Neural cell (in vitro differentiated cells): ENCODE measurements around the gene CLCNKA. TPM values are rescaled to one million over a fixed set of nuclear protein-coding genes. Genes with fewer than 3 reads are reported as not detected.
"Not testable (repeated sequence)": the region's sequence is repeated elsewhere in the genome, so short reads cannot be mapped to it uniquely, and the experiment has no call there.

Source experiments
- H2AFZ ChIP-seq: fragments of 200-600, 300-800 bp; sonication (generic), shearing (Covaris generic); 2 replicates; pipeline ENCODE4 v1.6.0; 2014; ENCODE audit warnings: low read depth, mild to moderate bottlenecking, antibody characterized with exemption, low read length, moderate library complexity
- H3F3A ChIP-seq: fragments of 200-600 bp; shearing (Covaris generic); 2 replicates; pipeline ENCODE4 v1.6.1; 2016; ENCODE audit warnings: mild to moderate bottlenecking, moderate library complexity, mixed read lengths, antibody characterized with exemption, low read length; ENCODE audit not compliant: insufficient read depth, poor library complexity, severe bottlenecking
- H3K27ac ChIP-seq: fragments of 200-600, 300-800 bp; sonication (generic), shearing (Covaris generic); 2 replicates; pipeline ENCODE4 v1.5.1; 2014; ENCODE audit warnings: mild to moderate bottlenecking, low read length, moderate library complexity
- H3K27me3 ChIP-seq: fragments of 300-800, 200-600 bp; sonication (generic), shearing (Covaris generic); 2 replicates; pipeline ENCODE4 v1.6.0; 2014; ENCODE audit warnings: mild to moderate bottlenecking, low read depth, low read length, moderate library complexity; ENCODE audit not compliant: insufficient read depth
- H3K36me3 ChIP-seq: fragments of 300-800, 200-600 bp; sonication (generic), shearing (Covaris generic); 2 replicates; pipeline ENCODE4 v1.5.1; 2014; ENCODE audit warnings: mild to moderate bottlenecking, antibody characterized with exemption, low read length, moderate library complexity; ENCODE audit not compliant: insufficient read depth
- H3K4me2 ChIP-seq: fragments of 300-800, 200-600 bp; sonication (generic), shearing (Covaris generic); 2 replicates; pipeline ENCODE4 v1.6.0; 2014; ENCODE audit warnings: mild to moderate bottlenecking, low read length
- H3K4me3 ChIP-seq: fragments of 300-800, 200-600 bp; sonication (generic), shearing (Covaris generic); 2 replicates; pipeline ENCODE4 v1.5.1; 2014; ENCODE audit warnings: mild to moderate bottlenecking, low read length, moderate library complexity
- H3K79me2 ChIP-seq: fragments of 200-600 bp; shearing (Covaris generic); replicated peaks from 2 replicates; pipeline ENCODE4 v1.6.0; 2014; ENCODE audit warnings: mild to moderate bottlenecking, low read length, moderate library complexity; ENCODE audit not compliant: insufficient read depth
- H3K9ac ChIP-seq: fragments of 300-800, 200-600 bp; sonication (generic), shearing (Covaris generic); 2 replicates; pipeline ENCODE4 v1.6.1; 2016; ENCODE audit warnings: mild to moderate bottlenecking, low read length, mixed read lengths
- H3K9me2 ChIP-seq: fragments of 200-600 bp; shearing (Covaris generic); 2 replicates; pipeline ENCODE4 v1.6.1; 2016; ENCODE audit warnings: mild to moderate bottlenecking, low read length, mixed read lengths; ENCODE audit not compliant: insufficient read depth
- H3K9me3 ChIP-seq: fragments of 200-600, 300-800 bp; sonication (generic), shearing (Covaris generic); 2 replicates; pipeline ENCODE4 v1.6.1; 2016; ENCODE audit warnings: mild to moderate bottlenecking, mixed run types, low read length, moderate library complexity, mixed read lengths
- H4K20me1 ChIP-seq: fragments of 200-600 bp; shearing (Covaris generic); 2 replicates; pipeline ENCODE4 v1.6.1; 2016; ENCODE audit warnings: mild to moderate bottlenecking, mixed run types; ENCODE audit not compliant: insufficient read depth
- EP300 ChIP-seq: fragments of 450-650 bp; conservative IDR thresholded peaks from 2 replicates; pipeline ENCODE4 v1.6.1; 2014; ENCODE audit warnings: antibody characterized with exemption, mild to moderate bottlenecking, moderate library complexity; ENCODE audit not compliant: poor library complexity, severe bottlenecking
- EZH2 ChIP-seq: fragments of 200-600, 300-800 bp; shearing (Covaris generic), sonication (generic); IDR thresholded peaks from 2 replicates; pipeline ENCODE4 v1.6.1; 2014; ENCODE audit warnings: antibody characterized with exemption, low read length, borderline replicate concordance, mild to moderate bottlenecking; ENCODE audit not compliant: insufficient read depth, poor library complexity, severe bottlenecking
- MXI1 ChIP-seq: fragments of 450-650 bp; conservative IDR thresholded peaks from 2 replicates; pipeline ENCODE4 v1.6.1; 2014; ENCODE audit warnings: antibody characterized with exemption, mild to moderate bottlenecking; ENCODE audit not compliant: poor library complexity, severe bottlenecking
- POLR2AphosphoS5 ChIP-seq: IDR thresholded peaks from 2 replicates; pipeline ENCODE4 v1.6.1; 2012
- RAD21 ChIP-seq: fragments of 450-650 bp; conservative IDR thresholded peaks from 2 replicates; pipeline ENCODE4 v1.6.1; 2014; ENCODE audit warnings: antibody characterized with exemption, mild to moderate bottlenecking, moderate library complexity
- SMC3 ChIP-seq: fragments of 450-650 bp; conservative IDR thresholded peaks from 2 replicates; pipeline ENCODE4 v1.6.1; 2014; ENCODE audit warnings: antibody characterized with exemption, mild to moderate bottlenecking, moderate library complexity; ENCODE audit not compliant: poor library complexity
- TAF1 ChIP-seq: IDR thresholded peaks from 2 replicates; pipeline ENCODE4 v1.6.1; 2012; ENCODE audit warnings: low read depth
- polyA plus RNA-seq: library from polyadenylated mRNA; depleted of rRNA; stranded (reverse); fragments of >200 nt; gene quantifications from 2 replicates; pipeline ENCODE4 v1.2.3, GENCODE V29; 2014
- TF ChIP-seq, protein P1 (sequence below): fragments of 450-650 bp; IDR thresholded peaks from 2 replicates; pipeline ENCODE4 v1.5.1; 2014; ENCODE audit warnings: antibody characterized with exemption, mild to moderate bottlenecking, moderate library complexity; ENCODE audit not compliant: poor library complexity, severe bottlenecking
- TF ChIP-seq, protein P2 (sequence below): IDR thresholded peaks from 2 replicates; pipeline ENCODE4 v1.6.1; 2012; ENCODE audit warnings: borderline replicate concordance

CLCNKA gene
- polyA plus RNA-seq, 1 donor from 2014 or later = not detected

DNA sequence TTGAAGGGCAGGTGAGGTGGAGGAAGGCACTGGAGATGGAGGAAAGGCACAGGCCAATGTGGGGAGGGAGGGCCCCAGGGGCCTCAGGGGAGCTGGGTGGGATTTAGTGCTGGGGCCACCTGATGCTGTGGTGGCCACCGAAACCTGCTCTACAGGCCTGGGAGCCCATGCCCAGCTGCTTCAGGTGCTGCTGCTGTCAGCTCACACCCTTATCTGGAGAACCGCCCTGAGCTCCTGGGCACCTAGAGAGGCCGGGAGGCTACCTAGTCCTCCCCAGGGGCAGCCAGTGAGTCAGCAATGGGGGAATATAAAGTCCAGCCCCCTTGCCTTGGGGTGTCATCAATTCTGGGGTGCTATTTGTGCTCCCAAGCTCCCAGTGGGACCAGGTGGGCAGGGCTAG is 39.4 kb downstream of the CLCNKA start:
- Histone ChIP-seq H3F3A (no peaks in the 10 kb centered on the region), H3K9me2 (no peaks in the 10 kb centered on the region), H3K79me2 (no peaks in the 10 kb centered on the region), H3K9me3 (no peaks in the 10 kb centered on the region), H3K9ac (no peak overlapping the region), H3K27me3 (no peaks in the 10 kb centered on the region), H4K20me1 (no peaks in the 10 kb centered on the region), H3K4me3 (no peak overlapping the region), H3K36me3 (no peaks in the 10 kb centered on the region), H2AFZ (no peak overlapping the region), H3K27ac (no peak overlapping the region), H3K4me2 (no peak overlapping the region)
- TF ChIP-seq RAD21 (no peak), SMC3 (no peak), EP300 (no peak), POLR2AphosphoS5 (no peak), MXI1 (no peak), TAF1 (no peak), EZH2 (no peak)
- TF ChIP-seq, protein P1, sequence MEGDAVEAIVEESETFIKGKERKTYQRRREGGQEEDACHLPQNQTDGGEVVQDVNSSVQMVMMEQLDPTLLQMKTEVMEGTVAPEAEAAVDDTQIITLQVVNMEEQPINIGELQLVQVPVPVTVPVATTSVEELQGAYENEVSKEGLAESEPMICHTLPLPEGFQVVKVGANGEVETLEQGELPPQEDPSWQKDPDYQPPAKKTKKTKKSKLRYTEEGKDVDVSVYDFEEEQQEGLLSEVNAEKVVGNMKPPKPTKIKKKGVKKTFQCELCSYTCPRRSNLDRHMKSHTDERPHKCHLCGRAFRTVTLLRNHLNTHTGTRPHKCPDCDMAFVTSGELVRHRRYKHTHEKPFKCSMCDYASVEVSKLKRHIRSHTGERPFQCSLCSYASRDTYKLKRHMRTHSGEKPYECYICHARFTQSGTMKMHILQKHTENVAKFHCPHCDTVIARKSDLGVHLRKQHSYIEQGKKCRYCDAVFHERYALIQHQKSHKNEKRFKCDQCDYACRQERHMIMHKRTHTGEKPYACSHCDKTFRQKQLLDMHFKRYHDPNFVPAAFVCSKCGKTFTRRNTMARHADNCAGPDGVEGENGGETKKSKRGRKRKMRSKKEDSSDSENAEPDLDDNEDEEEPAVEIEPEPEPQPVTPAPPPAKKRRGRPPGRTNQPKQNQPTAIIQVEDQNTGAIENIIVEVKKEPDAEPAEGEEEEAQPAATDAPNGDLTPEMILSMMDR = no peak
- TF ChIP-seq, protein P2, sequence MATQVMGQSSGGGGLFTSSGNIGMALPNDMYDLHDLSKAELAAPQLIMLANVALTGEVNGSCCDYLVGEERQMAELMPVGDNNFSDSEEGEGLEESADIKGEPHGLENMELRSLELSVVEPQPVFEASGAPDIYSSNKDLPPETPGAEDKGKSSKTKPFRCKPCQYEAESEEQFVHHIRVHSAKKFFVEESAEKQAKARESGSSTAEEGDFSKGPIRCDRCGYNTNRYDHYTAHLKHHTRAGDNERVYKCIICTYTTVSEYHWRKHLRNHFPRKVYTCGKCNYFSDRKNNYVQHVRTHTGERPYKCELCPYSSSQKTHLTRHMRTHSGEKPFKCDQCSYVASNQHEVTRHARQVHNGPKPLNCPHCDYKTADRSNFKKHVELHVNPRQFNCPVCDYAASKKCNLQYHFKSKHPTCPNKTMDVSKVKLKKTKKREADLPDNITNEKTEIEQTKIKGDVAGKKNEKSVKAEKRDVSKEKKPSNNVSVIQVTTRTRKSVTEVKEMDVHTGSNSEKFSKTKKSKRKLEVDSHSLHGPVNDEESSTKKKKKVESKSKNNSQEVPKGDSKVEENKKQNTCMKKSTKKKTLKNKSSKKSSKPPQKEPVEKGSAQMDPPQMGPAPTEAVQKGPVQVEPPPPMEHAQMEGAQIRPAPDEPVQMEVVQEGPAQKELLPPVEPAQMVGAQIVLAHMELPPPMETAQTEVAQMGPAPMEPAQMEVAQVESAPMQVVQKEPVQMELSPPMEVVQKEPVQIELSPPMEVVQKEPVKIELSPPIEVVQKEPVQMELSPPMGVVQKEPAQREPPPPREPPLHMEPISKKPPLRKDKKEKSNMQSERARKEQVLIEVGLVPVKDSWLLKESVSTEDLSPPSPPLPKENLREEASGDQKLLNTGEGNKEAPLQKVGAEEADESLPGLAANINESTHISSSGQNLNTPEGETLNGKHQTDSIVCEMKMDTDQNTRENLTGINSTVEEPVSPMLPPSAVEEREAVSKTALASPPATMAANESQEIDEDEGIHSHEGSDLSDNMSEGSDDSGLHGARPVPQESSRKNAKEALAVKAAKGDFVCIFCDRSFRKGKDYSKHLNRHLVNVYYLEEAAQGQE = no peak

DNA sequence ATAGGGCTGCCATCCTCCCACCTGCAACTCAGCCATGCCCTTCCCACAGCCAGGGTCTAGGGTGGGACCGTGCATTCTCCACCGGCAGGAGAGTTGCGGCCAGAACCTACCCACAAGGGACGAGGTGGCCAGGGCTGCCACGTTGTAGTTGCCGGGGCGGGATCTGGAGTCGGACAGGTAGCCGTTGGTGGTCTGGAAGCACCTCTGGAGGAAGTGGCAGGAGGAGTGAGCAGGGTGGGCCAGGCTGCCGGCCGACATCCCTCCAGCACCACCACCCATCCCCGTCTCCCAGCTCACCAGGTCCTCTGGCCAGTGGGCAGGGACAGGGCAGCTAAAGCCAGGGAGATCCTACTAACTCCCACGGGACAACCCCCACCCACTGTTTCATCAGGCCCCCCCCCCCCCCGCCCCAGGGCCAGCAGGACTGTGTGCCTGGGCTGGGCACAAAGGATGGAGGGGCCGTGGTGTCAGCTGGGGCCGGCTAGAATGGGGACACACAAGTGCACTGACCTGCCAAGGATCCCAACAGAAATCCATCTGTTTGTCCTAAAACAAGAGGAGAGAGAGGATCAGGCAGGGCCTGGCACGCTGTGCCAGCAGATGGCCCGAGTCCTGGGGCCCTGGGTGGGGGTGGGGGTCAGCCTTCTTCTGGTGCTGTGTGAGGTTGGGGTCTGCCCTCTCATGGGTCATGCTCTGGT is 40.3 kb downstream of the CLCNKA start:
- H3K36me3 ChIP-seq, H3K27ac ChIP-seq, H3K4me2 ChIP-seq, H3F3A ChIP-seq, H2AFZ ChIP-seq, H4K20me1 ChIP-seq, H3K27me3 ChIP-seq, H3K9me2 ChIP-seq, H3K79me2 ChIP-seq, H3K9ac ChIP-seq, H3K9me3 ChIP-seq, H3K4me3 ChIP-seq: not testable (repeated sequence)

DNA sequence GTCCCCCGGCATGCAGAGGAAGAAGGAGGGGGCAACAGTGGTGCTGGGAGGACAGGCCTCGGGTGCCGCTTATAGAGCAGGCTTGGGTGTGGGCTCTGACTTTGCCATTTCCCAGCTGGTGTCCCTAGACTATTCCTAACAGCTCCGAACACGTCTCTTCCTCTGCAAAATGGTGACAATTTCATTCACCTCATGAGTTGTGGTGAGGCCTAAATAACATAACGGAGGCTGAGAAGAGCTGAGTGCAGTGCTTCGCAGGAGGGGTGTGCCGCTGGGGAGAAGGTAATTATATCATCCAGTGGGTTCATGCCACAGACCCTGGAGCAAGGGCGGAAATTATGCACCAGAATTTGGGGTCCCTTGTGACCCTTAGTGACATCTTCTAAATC is 40.8 kb downstream of the CLCNKA start:
- H3F3A ChIP-seq, H4K20me1 ChIP-seq, H3K27ac ChIP-seq, H3K9me3 ChIP-seq, H3K36me3 ChIP-seq, H2AFZ ChIP-seq, H3K9me2 ChIP-seq, H3K9ac ChIP-seq, H3K27me3 ChIP-seq, H3K4me3 ChIP-seq, H3K79me2 ChIP-seq, H3K4me2 ChIP-seq: not testable (repeated sequence)
